ENCODE measurements around the gene DCAF12. TPM values are rescaled to one million over a fixed set of nuclear protein-coding genes. Genes with fewer than 3 reads are reported as not detected.

The DCAF12 gene
- total and polyA plus RNA-seq, 2 of the 4 experiments (the other 2 are of a cell fraction): 7.2 to 17.1 TPM

GRCh38 chr9:34157318-34157717, 30.8 kb upstream of the DCAF12 start:
- Histone ChIP-seq H3K4me2 (ENCODE audit: low read depth, low read length) (no peak overlapping the region), H2AK5ac (ENCODE audit: low read depth, low read length) (no peak overlapping the region), H3K9me1 (ENCODE audit: insufficient read depth, low read length) (peaks cover 3% of the 10 kb centered on the region; the same call in 1 of the 2 replicates), H3K18ac (ENCODE audit: low read depth, low read length) (peak overlapping the region; percentile 53; the same call in 1 of the 2 replicates), H2BK15ac (ENCODE audit: low read depth, low read length) (peak overlapping the region; percentile 63; the same call in 1 of the 3 replicates), H3K27me3 (ENCODE audit: control insufficient read depth, insufficient read depth, low read length) (no peaks in the 10 kb centered on the region), H4K20me1 (ENCODE audit: insufficient read depth, low read length) (no peaks in the 10 kb centered on the region), H3K36me3 (ENCODE audit: control insufficient read depth, insufficient read depth, low read length) (no peaks in the 10 kb centered on the region), H3K4me1 (ENCODE audit: control insufficient read depth, insufficient read depth, low read length) (peaks cover 4% of the 10 kb centered on the region), H2BK120ac (ENCODE audit: low read depth, low read length) (no peak overlapping the region), H3K9ac (ENCODE audit: low read depth, low read length) (no peak overlapping the region), H2BK20ac (ENCODE audit: low read depth, low read length) (peak overlapping the region; percentile 5; the same call in 1 of the 2 replicates), H2AK9ac (replicated peaks; ENCODE audit: low read depth, low read length, poor library complexity) (no peak overlapping the region), H3K79me1 (ENCODE audit: low read depth in 1 of 2, low read length in 2 of 2) (no peaks in the 10 kb centered on the region), H4K5ac (ENCODE audit: low read depth, low read length) (peak overlapping the region; percentile 37; the same call in 1 of the 2 replicates), H4K91ac (ENCODE audit: insufficient read depth, low read depth, low read length) (no peak overlapping the region; the same call in 1 of the 2 replicates), H3K9me3 (ENCODE audit: control insufficient read depth, insufficient read depth, low read length) (no peaks in the 10 kb centered on the region), H2BK5ac (ENCODE audit: low read depth, low read length, poor library complexity, severe bottlenecking) (no peak overlapping the region), H2AFZ (replicated peaks; ENCODE audit: low read length, poor library complexity) (no peak overlapping the region), H3K56ac (ENCODE audit: extremely low read depth, insufficient read depth, low read length) (no peak overlapping the region), H3K4me3 (ENCODE audit: insufficient read depth, low read depth, low read length) (no peak overlapping the region), H3K14ac (replicated peaks; ENCODE audit: low read depth, low read length) (no peak overlapping the region), H4K8ac (ENCODE audit: low read depth in 2 of 2, low read length in 2 of 2) (no peak overlapping the region), H3K27ac (ENCODE audit: insufficient read depth, low read length) (no peak overlapping the region), H3K23ac (ENCODE audit: low read depth, low read length) (no peak overlapping the region; the same call in 1 of the 2 replicates), H3K4ac (ENCODE audit: low read depth, low read length) (0 out of 2 replicates have a peak overlapping the region, but pooled peaks have one; percentile 4)
- dilution Hi-C loops (cut with HindIII; ENCODE audit: low sequenced_read_pairs, unreplicated experiment) (no loop called here), in situ Hi-C loops (cut with MboI; ENCODE audit: low sequenced_read_pairs) (no loop called here), intact Hi-C loops (cut with micrococcal nuclease) (no loop called here)
- no peak for ATAC-seq (ENCODE audit: low read depth)
- DNase-seq: no peak
- ChIA-PET CTCF (no interaction called here), POLR2A (ENCODE audit: unreplicated experiment) (no interaction called here)
- TF ChIP-seq SMC3 (IDR thresholded peaks at IDR 0.05; ENCODE audit: low read depth, low read length) (no peak), FOS (IDR thresholded peaks at IDR 0.05; ENCODE audit: low read depth, low read length) (no peak), RAD21 (IDR thresholded peaks at IDR 0.05; ENCODE audit: low read length) (no peak), CTCF (conservative IDR thresholded peaks at IDR 0.05; ENCODE audit: low read depth, low read length) (no peak), POLR2A (IDR thresholded peaks at IDR 0.05; ENCODE audit: low read depth, low read length) (no peak)
- BruUV-seq (replicated peaks): no TSS peak
